GM21723 (cell line): ENCODE results near the gene SLX9.

Experiments used
- ATAC-seq: cut with Tn5 transposase; IDR thresholded peaks from one replicate; pipeline ENCODE4 v1.9.1; 2021; ENCODE audit warnings: mild to moderate bottlenecking, moderate library complexity; ENCODE audit not compliant: unreplicated experiment

The SLX9 gene

DNA sequence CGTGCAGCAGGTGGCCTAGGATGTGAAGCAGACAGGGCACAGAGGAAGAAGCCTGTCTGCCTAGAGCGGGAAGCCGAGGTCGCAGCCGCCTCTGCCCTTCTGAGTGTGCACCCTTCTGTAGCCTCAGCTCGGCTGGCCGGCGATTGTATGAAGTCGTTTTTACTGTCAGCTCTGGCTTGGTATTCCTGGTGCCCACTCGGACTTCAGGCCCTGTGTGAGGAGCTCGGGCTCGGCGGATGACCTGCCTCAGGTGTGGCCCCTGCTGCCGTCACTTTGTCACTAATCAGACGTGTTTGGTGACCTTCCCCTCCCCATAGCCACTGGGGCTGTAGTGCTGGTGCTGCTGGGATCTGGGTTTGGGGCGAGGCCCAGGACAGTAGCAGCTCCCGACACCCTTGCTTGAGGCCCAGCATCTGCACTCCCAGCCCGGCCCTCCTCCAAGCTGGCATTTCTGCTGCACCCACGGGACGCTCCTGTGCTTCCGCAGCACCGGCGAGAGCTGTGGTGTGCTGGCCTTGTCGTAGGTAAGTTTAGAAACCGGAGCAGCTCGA, 18.1 kb downstream of the SLX9 start:
- ATAC-seq, result no peak

DNA sequence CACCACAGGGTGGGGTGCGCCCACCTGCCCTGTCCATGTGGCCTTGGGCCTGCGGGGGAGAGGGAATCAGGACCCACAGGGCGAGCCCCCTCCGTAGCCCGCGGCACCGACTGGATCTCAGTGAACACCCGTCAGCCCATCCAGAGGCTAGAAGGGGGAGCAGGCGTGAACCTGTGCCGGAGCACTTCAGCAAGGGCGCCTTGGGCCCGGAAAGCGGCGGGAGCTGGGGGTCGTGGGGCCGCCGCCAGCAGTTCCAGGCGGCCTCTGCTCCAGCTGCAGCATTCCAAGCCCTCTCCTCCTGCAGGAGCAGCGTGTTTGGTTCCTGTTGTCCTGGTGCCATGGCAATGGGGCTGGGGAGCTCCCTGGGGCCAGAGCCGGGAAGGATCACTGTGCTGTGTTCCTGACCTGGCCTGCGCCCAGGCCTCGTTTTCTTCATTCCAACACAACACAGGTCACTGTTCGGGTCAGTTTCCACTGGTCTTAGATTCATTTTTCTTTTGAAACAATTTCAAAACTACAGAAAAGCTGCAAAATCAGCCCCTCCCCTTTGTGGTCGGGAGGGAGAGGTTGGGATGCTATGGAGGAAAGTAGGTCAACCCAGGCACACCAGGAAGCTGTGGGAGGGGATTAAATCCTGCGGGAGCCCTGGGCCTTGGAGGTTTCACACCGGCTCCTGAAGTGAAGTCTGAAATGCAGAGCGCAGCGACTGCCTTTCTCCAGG, 18.8 kb downstream of the SLX9 start:
- ATAC-seq, result no peak

DNA sequence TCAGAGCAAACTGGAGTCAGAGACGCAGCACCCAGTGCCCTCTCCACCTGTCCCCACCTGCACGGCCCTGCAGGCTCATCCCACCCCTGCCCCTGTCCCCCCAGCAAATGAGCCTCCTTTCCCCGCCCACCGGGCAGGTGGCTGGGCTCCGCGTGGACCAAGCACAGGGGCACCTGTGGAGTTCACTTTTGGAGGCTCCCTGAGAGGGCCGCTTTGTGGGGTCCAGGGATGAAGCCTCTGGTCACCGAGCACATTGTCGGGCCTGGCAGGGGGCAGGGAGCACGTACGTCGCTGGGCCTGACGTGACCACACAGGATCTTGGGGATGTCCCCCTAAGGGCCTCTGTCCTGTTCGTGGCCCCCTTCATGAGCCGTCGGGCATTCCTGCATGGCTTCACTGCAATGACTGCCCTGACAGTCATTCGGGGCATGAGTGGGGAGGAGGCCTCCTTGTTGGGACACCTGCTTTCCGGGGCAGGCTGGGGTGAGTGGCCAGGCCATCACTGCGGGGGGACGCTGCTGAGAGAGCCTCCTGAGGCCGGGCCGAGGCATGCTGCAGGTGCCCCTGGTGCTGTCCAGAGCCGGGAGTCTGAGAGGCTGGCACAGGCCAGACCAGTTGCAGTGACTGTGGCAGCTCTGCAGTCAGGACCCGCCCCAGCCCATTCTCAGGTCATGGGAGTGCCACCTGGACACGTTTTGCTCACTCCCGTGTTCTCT, 19.7 kb downstream of the SLX9 start:
- no peak for ATAC-seq

DNA sequence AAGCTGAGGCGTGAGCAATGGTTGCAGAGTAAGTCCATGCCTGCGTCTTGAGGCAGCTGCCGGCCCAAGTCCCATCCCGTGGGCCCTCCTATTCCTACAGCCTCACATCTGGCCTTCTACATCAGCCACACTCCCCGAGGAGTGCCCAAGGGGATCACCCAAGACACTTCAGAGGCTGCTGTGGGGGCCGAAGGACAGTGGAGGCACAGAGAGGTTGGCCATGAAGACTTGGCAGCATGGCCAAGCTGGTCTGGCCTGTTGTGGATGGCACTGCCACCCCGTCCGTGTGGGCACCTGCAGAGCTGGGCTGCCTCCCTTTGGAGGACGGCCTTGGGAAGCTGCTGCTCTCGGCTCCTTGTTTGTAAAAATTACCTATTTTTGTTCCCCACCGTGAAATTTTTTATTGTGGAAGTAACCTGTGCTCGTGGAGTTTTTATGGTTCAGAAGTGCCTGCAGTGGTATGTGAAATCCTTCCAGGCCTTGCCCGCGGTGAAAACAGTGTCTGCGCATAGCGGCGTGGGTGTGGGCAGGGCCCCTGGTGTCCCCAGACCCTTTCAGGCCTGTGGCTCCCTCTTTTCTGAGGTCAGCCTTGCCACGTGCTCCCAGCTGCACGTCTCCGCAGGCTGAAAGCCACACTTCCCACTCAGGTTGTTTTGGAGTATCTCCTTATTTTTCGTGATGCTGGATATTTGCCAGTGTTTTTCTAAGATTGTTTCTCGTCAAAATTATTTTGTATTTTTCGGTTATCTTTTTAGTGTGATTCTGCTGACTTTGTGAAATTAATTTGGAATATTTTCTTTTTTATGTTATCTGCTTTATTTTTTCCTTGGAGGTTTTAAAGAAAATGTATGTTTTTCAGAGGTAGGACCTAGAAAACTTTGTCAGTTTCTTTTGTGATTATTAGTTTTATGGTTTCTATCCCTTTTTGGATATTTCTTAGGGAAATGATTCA, 20.6 kb downstream of the SLX9 start:
- no peak for ATAC-seq

DNA sequence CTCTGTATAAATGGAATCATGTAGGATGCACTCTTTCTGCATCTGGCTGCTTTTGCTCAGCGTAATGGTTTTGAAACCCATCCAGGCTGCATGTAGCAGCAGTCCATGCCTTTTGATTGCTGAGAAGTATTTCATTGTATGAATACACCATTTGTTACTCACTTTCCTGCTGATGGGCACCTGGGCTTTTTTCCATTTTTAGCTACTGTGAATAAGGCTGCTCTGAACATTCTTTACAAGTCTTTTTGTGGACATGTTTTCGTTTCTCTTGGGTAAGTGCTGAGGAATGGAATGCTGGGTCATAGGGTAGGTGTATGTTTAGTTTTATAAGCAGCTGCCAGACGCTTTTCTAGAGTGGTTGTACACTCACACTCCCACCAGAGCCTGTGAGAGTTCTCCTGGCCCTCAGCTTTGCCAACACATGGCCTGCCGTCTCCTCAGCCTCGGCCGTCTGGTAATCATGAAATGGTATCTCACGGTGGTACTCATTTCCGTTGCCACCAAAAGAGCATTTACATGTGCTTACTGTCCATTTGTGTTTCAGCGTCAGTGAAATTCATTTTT, 22.7 kb downstream of the SLX9 start:
- ATAC-seq, result no peak

DNA sequence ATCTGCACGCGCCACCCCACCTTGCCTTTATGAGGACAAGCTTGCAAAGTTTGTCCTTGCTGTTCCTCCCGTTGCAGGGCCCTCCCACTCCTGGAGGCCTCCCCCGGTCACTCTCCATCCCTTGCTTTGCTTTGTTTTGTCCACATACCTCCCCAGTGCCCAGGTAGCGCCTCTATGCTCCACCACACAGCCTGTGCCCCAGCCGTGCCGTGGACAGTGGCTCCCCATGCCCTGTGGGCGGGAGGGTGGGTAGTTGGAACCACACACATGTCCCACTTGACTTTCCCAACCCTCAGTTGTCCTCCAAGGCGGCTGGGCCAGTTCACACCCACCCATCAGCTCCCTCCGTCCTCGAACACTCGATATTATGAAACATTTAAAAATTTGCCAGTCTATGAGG, 24.6 kb downstream of the SLX9 start:
- no peak for ATAC-seq

DNA sequence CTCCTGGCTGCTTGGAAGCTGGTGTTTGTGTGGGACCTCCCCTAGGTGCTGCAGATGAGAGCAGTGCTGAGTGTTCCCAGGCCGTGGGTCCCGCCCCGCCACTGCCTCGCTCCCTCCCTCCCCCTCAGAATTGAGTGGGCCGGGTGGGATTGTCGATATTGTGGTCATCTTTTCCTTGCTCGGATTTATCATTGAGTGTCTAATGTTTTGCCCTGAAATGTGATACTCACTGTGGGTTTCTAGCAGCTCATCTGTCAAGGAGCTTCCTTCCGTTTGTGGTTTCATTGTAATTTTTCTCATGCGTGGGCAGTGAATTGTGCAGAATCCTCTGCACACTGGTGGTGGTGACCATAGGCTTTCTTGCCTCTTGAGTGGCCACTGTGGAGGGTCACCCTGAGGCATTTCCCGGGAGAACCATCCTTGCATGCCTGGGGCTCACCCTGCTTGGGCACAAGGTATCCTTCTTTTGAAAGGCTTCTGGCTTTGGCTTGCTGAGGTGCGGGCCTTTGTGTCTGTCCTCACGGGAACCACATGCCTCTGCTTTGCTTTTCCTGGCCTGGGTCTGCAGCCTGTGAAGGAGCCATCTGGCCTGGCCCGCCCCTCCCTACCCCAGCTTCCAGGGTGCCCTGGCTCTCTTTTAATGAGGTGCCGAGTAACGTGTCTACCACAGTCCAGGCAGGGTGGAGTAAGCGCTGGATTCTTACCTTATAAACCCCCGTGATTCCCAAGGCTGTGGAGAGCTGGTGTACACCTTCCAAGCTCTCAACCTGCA, 25.6 kb downstream of the SLX9 start:
- no peak for ATAC-seq

DNA sequence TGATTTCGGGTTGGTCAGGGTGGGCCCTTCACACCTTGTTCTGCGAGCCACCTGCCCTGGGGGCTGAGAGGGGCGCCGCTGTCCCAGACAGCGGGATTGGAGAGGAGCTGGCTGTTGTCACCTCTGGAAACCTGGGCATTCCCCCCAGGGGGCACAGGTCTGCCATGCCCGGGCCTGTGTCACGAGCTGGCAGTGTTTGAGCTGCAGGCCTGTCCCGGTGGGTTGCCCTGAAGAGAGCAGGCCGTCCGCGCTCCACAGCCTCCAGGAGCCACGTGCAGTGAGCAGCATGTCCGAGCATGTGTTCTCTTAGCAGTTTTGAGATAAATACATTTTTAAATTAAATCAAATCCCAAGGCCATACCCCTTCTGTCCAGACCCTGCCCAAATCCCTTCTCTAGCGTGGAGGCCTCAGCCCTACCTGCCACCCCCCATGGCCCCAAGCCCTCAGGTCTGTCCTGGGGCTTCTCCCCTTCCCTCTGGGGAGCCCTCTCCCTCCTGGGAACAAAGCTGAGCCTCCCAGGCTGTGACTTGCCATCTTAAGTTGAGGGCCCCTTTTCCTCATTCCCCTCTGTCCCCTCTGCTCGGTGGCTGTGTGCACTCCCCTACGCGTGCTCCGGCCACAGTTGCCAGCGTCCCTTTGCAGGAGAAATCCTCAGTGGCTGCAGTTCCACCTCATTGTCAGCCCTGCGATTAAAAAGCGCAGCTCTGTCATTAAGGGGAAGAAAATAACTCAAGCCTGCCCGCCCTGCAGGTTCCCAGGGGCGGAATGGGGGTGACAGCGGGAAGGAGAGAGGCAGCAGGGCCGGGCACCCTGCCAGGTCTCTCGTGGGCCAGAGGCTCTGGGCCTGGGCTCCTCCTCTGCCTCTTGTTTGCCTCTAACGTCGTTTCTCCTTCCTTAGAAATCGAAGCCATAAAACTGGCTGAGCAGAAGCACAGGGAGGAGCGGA, 26.6 kb downstream of the SLX9 start:
- ATAC-seq, result no peak

DNA sequence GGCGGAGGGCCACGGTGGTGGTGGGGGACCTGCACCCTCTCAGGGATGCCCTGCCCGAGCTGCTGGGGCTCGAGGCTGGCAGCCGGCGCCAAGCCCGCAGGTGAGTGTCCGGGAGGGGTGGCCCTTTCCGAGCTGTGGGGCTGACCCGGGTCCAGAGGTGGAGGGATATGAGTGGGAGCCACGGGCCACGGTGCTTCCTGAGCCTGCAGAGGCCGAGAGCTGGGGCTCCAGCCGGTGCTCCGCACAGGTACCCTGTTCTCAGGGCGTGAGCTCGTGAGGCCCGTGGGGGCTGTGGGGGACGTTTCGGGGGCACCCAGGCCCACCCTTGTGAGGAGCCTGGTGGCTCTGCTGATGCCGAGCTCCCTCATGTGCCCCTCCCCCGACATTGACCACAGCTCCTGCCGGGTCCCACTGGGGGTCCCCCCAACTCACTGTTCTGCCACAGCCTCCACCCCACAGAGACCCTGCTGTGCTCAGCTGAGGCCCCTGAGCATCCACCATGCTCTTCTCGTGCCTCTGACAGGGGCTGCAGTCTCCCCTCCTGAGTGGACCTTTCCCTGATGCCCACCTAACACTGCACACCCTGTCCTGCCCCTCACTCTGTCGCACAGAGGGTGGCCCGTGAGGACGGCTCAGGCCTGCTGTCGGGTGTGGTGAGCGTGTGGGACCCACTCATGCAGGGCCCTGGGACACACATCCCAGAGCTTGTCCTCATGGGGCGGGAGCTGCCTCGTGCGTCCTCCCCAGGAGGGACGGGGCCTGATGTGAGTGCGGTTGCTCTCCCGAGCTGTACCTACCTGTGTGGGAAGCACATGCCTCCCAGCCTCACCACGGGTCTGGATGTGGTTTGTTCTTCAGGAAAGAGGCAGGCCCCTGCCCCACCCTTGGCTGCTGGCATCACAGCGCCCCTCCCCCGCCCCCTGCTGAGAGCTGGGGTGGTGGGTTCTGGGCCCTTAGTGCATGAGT, 27.5 kb downstream of the SLX9 start:
- ATAC-seq, result no peak

DNA sequence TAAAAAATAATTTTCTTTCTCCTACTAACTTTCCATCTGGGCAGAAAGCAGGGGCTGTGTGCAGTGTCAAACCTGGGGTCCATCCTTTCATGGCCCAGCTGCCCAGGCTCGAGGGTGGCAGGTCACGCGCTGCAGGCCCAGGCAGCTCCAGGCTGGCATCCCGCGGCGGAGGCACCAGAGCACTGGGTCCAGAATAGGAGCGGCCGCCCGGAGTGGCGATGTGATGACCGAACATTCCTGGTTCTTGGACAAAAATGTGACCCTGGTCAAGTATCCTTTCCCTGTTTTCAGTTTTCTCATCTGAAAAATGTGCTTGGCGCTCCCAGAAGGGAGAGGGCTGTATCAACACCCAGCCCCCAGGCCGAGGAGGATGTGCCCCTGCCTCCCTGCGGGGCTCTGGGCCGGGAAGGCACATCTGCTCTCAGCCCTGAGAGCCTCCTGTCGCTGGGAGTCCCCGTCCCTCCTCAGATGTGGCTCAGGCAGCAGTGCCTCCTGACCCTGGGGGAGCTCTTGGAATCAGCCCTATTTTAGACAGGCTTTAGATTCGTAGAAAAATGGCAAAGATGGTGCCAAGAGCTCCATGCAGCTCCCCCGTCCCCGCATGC, 29.3 kb downstream of the SLX9 start:
- no peak for ATAC-seq

DNA sequence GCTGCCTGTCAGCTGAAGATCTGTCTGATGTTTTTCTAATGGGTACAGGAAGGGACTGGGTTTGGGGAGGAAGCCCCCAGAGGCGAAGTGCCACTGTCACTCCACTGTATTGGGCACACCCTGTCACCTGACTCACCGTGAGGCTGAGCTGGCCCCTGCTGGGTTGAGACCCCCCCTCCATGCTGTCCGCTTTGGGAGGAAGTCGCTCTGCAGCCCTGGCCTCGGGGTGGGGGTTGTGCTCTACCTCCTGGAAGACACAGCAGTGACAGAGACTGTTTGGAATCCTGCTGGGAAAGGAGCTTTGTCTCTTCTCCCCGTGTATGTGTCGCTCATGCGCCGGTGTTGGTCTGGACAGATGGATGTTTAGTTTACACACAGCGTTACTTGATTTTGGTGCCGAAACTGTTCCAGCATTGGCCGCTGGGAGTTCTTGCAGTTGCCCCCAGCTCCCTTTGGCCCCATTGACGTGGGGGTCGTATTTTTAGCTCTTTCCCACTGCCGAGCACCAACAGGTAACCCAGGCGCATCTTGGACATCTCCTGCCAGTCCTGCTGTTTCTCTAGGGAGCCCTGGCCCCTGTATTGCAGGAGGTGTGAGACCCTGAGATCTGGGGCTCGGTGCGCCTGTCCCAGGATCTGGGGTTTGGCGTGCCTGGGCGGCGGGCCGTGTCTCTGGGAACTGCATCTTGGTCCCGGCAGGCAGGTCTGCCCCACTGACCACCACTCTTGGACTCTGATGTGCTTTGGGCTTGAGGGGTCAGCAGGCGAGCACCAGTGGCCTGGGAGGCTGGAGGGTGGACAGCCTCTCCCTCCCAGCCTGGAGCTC, 30.3 kb downstream of the SLX9 start:
- no peak for ATAC-seq

DNA sequence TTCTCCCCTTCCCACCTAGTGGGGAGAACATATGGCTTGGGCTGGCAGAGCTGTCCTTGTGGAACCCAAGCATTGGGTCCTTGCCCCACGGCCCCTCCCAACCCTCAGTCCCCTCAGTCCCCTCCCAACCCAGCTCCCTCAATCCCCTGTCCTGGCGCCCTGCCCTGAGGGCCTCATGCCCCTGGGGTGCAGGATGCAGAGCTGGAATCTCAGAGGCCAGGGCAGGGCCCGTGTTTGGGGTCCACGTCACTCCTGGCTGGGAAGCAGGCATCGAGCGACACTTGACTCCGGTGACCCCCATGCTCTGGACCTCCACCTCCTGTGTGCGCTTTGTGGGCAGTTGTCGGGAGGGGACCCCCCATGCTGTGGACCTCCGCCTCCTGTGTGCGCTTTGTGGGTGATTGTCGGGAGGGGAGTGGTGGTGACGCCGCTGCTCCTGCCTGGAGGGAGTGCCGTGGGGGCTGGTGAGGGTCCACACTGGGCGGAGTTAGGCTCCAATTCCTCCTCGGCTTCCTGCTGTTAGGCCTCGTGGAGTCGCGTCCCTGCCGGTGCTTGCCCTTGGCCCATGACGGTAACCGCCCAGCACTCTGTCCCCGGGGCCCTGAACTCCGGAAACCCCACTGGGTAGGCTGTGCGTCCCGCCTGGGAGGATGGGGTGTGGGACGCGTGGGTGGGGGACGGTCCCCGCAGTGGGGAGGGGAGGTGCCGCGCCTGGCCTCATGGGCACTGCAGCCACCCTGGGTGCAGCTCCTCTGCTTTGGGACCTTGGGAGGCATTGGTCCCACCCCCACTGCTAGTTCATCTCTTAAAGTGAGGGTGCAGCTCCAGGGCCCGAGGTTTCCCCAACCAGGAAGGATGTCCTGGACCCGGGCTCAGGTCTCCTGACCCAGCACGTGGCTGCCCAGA, 31.2 kb downstream of the SLX9 start:
- no peak for ATAC-seq

DNA sequence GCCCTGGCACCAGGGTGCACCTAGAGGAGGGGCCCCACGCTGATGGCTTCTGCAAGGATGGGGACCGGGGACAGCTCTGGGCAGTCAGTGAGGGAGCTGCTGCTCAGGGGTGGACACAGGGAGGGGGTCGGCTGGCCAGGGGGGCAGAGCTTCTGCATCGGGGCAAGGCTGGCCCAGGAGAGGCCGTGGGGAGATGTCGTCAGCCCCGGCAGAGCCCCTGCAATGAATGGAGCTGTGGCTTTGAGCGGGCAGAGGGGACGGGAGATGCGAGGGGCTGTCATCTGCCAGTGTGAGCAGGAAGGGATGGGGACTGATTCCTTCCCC, 31.8 kb downstream of the SLX9 start:
- ATAC-seq, result no peak

DNA sequence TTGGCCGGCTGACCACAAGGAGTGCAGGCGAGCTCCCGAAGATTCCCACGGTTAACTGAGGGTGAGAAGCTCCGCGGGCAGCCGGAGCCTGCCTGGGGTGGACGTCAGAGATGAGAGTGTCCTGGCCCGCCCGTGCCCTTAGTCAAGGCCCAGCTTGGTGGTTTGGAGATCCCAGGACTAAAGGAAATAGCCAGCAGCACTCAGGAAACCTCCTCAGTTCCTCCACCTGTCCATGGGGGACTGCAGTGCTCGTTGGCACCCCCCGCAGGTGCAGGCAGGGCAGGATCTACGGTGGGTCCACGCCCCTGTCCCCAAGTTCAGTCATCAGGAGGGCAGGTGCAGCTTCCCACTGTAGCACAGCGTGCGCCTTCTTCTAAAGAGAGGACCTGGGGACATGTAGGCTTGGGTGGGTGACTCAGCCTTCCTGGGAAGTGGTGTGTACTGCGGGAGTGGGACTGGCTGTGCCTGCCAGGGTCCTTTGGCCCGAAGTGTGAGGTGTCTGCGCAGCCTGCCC, 32.5 kb downstream of the SLX9 start:
- no peak for ATAC-seq

DNA sequence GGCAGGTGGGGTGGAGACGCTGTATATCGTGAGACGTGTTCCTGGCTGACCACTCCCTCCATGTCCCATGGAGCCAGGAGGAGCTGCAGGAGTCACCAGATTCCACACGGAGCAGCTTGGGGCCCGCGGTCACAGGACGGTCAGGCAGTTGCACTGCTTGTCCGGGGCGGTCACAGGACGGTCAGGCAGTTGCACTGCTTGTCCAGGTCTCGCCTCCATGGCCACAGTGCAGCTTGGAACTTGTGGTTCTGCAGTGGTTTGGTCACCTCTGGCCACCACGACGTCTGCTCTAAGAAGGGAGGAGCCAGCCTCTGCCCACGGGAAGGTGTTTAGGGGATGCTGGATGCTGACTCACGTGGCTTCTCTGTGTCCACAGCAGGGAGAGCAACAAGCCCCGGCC, 33.0 kb downstream of the SLX9 start:
- ATAC-seq, result no peak

DNA sequence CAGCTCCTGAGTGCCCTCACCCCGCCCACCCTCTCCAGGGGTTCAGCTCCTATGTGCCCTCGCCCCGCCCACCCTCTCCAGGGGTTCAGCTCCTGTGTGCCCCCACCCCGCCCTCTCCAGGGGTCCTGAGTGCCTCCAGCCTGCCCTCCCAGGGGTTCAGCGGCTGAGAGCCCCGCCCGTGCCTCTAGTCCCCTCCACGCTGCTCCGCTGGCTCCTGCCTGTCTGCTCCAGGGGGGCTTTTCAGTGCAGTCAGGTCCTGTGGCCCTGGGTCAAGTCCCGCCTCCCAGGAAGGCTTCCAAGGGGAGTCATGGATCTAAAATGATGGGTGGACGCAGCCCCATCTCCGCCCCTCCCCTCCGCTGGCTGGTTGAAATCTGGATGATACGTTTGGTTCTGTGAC, 33.8 kb downstream of the SLX9 start:
- no peak for ATAC-seq
